ENCODE results near the gene SEZ6L.

GRCh38 chr22:26322179-26322905 lies 153.1 kb downstream of the SEZ6L start:
- TF ChIP-seq, protein P1, sequence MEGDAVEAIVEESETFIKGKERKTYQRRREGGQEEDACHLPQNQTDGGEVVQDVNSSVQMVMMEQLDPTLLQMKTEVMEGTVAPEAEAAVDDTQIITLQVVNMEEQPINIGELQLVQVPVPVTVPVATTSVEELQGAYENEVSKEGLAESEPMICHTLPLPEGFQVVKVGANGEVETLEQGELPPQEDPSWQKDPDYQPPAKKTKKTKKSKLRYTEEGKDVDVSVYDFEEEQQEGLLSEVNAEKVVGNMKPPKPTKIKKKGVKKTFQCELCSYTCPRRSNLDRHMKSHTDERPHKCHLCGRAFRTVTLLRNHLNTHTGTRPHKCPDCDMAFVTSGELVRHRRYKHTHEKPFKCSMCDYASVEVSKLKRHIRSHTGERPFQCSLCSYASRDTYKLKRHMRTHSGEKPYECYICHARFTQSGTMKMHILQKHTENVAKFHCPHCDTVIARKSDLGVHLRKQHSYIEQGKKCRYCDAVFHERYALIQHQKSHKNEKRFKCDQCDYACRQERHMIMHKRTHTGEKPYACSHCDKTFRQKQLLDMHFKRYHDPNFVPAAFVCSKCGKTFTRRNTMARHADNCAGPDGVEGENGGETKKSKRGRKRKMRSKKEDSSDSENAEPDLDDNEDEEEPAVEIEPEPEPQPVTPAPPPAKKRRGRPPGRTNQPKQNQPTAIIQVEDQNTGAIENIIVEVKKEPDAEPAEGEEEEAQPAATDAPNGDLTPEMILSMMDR (IDR thresholded peaks at IDR 0.05; ENCODE audit: low read depth, low read length, poor library complexity, severe bottlenecking) = no peak
- TF ChIP-seq EZH2phosphoT487 (IDR thresholded peaks at IDR 0.05; ENCODE audit: borderline replicate concordance, low read length) = no peak
